Measurements from ENCODE around the gene ZNF665.

DNA sequence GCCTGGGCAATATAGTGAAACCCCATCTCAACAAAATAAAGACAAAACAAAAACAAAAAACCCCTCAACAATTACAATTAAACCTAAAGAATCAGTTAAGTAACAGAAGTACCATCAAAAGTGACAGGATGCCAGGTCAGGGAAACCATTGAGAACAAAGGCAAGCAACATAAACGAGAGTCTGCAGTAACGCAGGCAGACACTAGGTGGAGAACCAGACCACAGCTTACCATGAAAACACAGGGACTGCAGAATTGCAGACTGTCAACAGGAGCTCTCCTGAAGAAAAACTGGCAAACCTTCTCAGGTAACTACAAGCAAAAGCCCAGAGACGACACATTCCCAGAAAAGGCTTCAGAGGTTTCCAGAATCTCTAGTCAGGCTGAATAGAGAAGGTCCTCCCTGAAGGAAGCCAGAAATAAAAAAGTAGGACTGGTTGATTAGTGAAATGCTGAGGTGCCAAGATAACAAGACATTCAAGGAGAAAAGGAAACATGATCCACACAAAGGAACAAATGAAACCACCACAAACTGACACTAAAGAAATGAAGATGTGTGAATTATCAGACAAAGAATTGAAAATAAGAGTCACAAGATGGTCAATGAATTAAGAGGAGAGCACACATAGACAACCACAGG is 2.2 kb upstream of the ZNF665 start:
- TF ChIP-seq JUNB (IDR thresholded peaks at IDR 0.05) = no peak
- TF ChIP-seq POLR2A (IDR thresholded peaks at IDR 0.05; ENCODE audit: low read length) = no peak
- no peak for TF ChIP-seq EHMT2 (IDR thresholded peaks at IDR 0.05; ENCODE audit: low read depth)
- TF ChIP-seq SMC3 (IDR thresholded peaks at IDR 0.05) = no peak; the same call in 2 of the 3 replicates
- no peak for TF ChIP-seq NPAS2 (CRISPR knock-in tag; IDR thresholded peaks at IDR 0.05; ENCODE audit: borderline replicate concordance)

All from A549 (cell line).